Kidney epithelial cell (primary cell): ENCODE data around the gene MALRD1. TPM values are rescaled to one million over a fixed set of nuclear protein-coding genes. Genes with fewer than 3 reads are reported as not detected.

Experiments used
- DNase-seq: peaks from one replicate; pipeline ENCODE4 v3.0.0-alpha.2; 2010; ENCODE audit warnings: low read depth
- H3K27me3 ChIP-seq: 2 replicates; pipeline ENCODE4 v1.6.0; 2011; ENCODE audit warnings: low read length; ENCODE audit not compliant: control insufficient read depth, insufficient read depth
- H3K36me3 ChIP-seq: 2 replicates; pipeline ENCODE4 v1.5.1; 2011; ENCODE audit warnings: low read length; ENCODE audit not compliant: control insufficient read depth, insufficient read depth
- H3K4me3 ChIP-seq: 2 replicates; pipeline ENCODE4 v1.5.1; 2011; ENCODE audit warnings: low read depth, mild to moderate bottlenecking, control low read depth, low read length
- total RNA-seq: library from RNA; depleted of rRNA; stranded (reverse); fragments of >200 nt; gene quantifications from 2 replicates; pipeline ENCODE4 v1.2.3, GENCODE V29; 2015
- TF ChIP-seq, protein P1 (sequence below): IDR thresholded peaks from 2 replicates; pipeline ENCODE4 v1.5.1; 2011; ENCODE audit warnings: mild to moderate bottlenecking, moderate library complexity, low read length, control low read depth, inconsistent platforms; ENCODE audit not compliant: insufficient read depth, poor library complexity, severe bottlenecking

The MALRD1 gene
- total RNA-seq, 1 donor from 2014 or later = 0.08 TPM

- no peak for DNase-seq
- Histone ChIP-seq H3K4me3 (no peak overlapping the region), H3K27me3 (no peaks in the 10 kb centered on the region), H3K36me3 (no peaks in the 10 kb centered on the region)
- TF ChIP-seq, protein P1, sequence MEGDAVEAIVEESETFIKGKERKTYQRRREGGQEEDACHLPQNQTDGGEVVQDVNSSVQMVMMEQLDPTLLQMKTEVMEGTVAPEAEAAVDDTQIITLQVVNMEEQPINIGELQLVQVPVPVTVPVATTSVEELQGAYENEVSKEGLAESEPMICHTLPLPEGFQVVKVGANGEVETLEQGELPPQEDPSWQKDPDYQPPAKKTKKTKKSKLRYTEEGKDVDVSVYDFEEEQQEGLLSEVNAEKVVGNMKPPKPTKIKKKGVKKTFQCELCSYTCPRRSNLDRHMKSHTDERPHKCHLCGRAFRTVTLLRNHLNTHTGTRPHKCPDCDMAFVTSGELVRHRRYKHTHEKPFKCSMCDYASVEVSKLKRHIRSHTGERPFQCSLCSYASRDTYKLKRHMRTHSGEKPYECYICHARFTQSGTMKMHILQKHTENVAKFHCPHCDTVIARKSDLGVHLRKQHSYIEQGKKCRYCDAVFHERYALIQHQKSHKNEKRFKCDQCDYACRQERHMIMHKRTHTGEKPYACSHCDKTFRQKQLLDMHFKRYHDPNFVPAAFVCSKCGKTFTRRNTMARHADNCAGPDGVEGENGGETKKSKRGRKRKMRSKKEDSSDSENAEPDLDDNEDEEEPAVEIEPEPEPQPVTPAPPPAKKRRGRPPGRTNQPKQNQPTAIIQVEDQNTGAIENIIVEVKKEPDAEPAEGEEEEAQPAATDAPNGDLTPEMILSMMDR = no peak
Observed at GRCh38 chr10:19329475-19329874, 280.9 kb downstream of the MALRD1 start.

DNA sequence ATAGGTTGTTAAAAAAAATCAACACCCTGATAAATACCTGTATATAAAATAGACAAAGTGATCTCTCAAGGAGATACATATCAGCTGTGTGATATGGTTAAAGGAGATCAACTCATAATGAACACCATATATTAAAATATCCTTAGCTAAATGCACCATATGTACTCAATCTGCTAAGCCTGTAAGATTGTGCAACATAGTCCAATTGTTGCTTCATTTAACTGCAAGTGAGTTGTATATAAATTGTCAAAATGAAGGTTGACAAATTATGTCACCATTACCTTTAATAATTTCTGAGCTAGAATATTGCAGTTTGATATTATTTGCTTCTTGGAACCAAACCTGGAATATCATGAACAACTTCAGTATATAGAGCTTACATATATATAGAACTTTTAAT, 283.7 kb downstream of the MALRD1 start:
- no peaks in the 10 kb centered on the region for H3K27me3 ChIP-seq
- TF ChIP-seq, protein P1 = no peak
- no peak for DNase-seq
- no peaks in the 10 kb centered on the region for H3K36me3 ChIP-seq
- no peak overlapping the region for H3K4me3 ChIP-seq

- TF ChIP-seq, protein P1 = no peak
- no peak for DNase-seq
- Histone ChIP-seq H3K27me3 (no peaks in the 10 kb centered on the region), H3K36me3 (no peaks in the 10 kb centered on the region), H3K4me3 (no peak overlapping the region)
Observed at GRCh38 chr10:19333631-19334030, 285.0 kb downstream of the MALRD1 start.

DNA sequence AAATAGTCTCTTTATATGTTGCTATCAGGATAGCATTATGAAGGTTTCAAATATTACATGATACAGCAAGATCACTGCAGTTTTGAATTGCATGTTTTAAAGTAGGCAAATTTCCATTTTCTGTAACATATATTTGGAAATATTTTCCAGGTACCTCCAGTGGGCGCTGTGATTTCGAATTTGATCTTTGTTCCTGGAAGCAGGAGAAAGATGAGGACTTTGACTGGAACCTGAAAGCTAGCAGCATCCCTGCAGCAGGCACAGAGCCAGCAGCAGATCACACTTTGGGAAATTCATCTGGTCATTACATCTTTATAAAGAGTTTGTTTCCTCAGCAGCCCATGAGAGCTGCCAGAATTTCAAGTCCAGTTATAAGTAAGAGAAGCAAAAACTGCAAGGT, 299.0 kb downstream of the MALRD1 start:
- Histone ChIP-seq H3K27me3 (no peaks in the 10 kb centered on the region), H3K4me3 (no peak overlapping the region), H3K36me3 (no peaks in the 10 kb centered on the region)
- TF ChIP-seq, protein P1 = peak; percentile 40
- DNase-seq = no peak

DNA sequence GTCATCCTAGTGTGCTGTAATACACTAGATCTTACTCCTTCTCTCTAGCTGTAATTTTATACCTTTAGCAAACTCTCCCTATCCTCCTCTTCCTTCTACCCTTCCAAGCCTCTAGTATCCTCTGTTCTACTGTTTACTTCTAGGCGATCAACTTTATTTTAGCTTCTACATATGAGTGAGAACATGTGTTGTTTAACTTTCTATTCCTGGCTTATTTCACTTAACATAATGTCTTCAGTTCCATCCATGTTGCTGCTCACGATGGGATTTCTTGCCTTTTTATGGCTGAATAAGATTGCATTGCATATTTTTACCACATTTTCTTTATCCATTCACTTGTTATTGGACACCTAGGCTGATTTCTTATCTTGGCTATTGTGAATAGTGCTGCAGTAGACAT, 318.6 kb downstream of the MALRD1 start:
- TF ChIP-seq, protein P1 = no peak
- H3K36me3 ChIP-seq = no peaks in the 10 kb centered on the region
- no peaks in the 10 kb centered on the region for H3K27me3 ChIP-seq
- H3K4me3 ChIP-seq = no peak overlapping the region
- no peak for DNase-seq

DNA sequence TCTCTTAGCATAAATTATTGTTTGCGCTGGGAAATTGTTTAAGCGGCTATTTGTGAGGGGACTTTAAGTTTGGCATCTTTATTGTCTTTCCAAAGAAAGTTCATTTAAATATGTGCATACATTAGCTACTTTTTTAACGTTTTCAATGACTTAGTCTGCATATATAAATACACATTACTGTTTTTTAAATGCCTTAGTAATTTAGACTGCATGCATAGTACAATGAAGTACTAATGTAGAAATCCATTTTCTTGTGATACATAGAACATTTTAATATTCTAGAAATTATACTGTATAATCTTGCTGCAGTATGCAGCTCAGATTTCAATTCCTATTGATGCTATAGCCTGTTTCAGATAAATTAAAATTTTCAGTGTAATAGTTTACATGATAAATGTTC, 325.4 kb downstream of the MALRD1 start:
- H3K27me3 ChIP-seq = no peaks in the 10 kb centered on the region
- no peaks in the 10 kb centered on the region for H3K36me3 ChIP-seq
- DNase-seq = no peak
- TF ChIP-seq, protein P1 = no peak
- no peak overlapping the region for H3K4me3 ChIP-seq
